C4-2B (cell line): ENCODE data around the gene WDFY2.

Experiments used
- H3K27ac ChIP-seq: fragments of 450-650 bp; 2 replicates; pipeline ENCODE4 v1.5.1; 2017
- CTCF ChIP-seq: fragments of 450-650 bp; conservative IDR thresholded peaks from 2 replicates; pipeline ENCODE4 v1.5.1; 2017; ENCODE audit warnings: mild to moderate bottlenecking
- ZFX ChIP-seq: fragments of 450-650 bp; IDR thresholded peaks from 2 replicates; pipeline ENCODE4 v1.6.1; 2017

WDFY2 gene

GRCh38 chr13:51805925-51806324, 221.7 kb downstream of the WDFY2 start:
- H3K27ac ChIP-seq = no peak overlapping the region
- no peak for TF ChIP-seq CTCF
- no peak for TF ChIP-seq ZFX

GRCh38 chr13:51806566-51806965, 222.3 kb downstream of the WDFY2 start:
- H3K27ac ChIP-seq = no peak overlapping the region
- TF ChIP-seq ZFX = no peak
- TF ChIP-seq CTCF = no peak

GRCh38 chr13:51807041-51807440, 222.8 kb downstream of the WDFY2 start:
- no peak for TF ChIP-seq CTCF
- H3K27ac ChIP-seq = no peak overlapping the region

GRCh38 chr13:51808811-51809210, 224.5 kb downstream of the WDFY2 start:
- no peak overlapping the region for H3K27ac ChIP-seq
- TF ChIP-seq CTCF = no peak
- TF ChIP-seq ZFX = no peak

GRCh38 chr13:51811046-51811445, 226.8 kb downstream of the WDFY2 start:
- TF ChIP-seq CTCF (no peak), ZFX (no peak)
- H3K27ac ChIP-seq = no peak overlapping the region

- TF ChIP-seq ZFX = no peak
- no peak for TF ChIP-seq CTCF
- no peak overlapping the region for H3K27ac ChIP-seq
These were observed 227.7 kb downstream of the WDFY2 start for GRCh38 chr13:51811920-51812451.

- TF ChIP-seq CTCF (no peak), ZFX (no peak)
- H3K27ac ChIP-seq = no peak overlapping the region
These were observed 229.8 kb downstream of the WDFY2 start for GRCh38 chr13:51814071-51814470.
